ENCODE data around the gene FAM234A. TPM values are rescaled to one million over a fixed set of nuclear protein-coding genes. Genes with fewer than 3 reads are reported as not detected.

The FAM234A gene
- total RNA-seq, 4 donors from 2014 or later = 108 to 223 (median 166) TPM

GRCh38 chr16:189604-190186, 44.9 kb upstream of the FAM234A start:
- no peaks in the 10 kb centered on the region for H3K27me3 ChIP-seq
- TF ChIP-seq CTCF (IDR thresholded peaks at IDR 0.05) (no peak), POLR2A (IDR thresholded peaks at IDR 0.05) (no peak)
- H3K4me3 ChIP-seq = no peak overlapping the region
- no peak for DNase-seq
- no peaks in the 10 kb centered on the region for H3K9me3 ChIP-seq
- peaks cover 0 to 73% (median 0%) of the 10 kb centered on the region in 3 donors for H3K36me3 ChIP-seq
- no peaks in the 10 kb centered on the region for H3K4me1 ChIP-seq
- H3K27ac ChIP-seq = no peak overlapping the region

- peaks cover 0 to 94% (median 0%) of the 10 kb centered on the region in 3 donors for H3K36me3 ChIP-seq
- TF ChIP-seq POLR2A (IDR thresholded peaks at IDR 0.05) (no peak), CTCF (IDR thresholded peaks at IDR 0.05) (no peak)
These were observed 42.8 kb upstream of the FAM234A start for GRCh38 chr16:191831-192230.

GRCh38 chr16:192686-193085, 41.9 kb upstream of the FAM234A start:
- H3K27me3 ChIP-seq = no peaks in the 10 kb centered on the region
- H3K4me1 ChIP-seq = no peaks in the 10 kb centered on the region
- peaks cover 0 to 95% (median 0%) of the 10 kb centered on the region in 3 donors for H3K36me3 ChIP-seq
- no peak for TF ChIP-seq POLR2A (IDR thresholded peaks at IDR 0.05)
- no peaks in the 10 kb centered on the region for H3K9me3 ChIP-seq
- H3K4me3 ChIP-seq = no peak overlapping the region
- DNase-seq = no peak
- no peak overlapping the region for H3K27ac ChIP-seq

More at GRCh38 chr16:191831-192230, 42.8 kb upstream of the FAM234A start:
- Histone ChIP-seq H3K4me1 (no peaks in the 10 kb centered on the region), H3K9me3 (no peaks in the 10 kb centered on the region), H3K27me3 (no peaks in the 10 kb centered on the region), H3K27ac (no peak overlapping the region), H3K4me3 (no peak overlapping the region)
- DNase-seq = no peak

GRCh38 chr16:193441-193840, 41.2 kb upstream of the FAM234A start:
- no peak for DNase-seq
- Histone ChIP-seq H3K27ac (no peak overlapping the region), H3K36me3 (peaks cover 0 to 98% (median 3%) of the 10 kb centered on the region in 3 donors), H3K27me3 (no peaks in the 10 kb centered on the region), H3K4me1 (no peaks in the 10 kb centered on the region), H3K9me3 (no peaks in the 10 kb centered on the region), H3K4me3 (no peak overlapping the region)
- TF ChIP-seq POLR2A (IDR thresholded peaks at IDR 0.05) (no peak), CTCF (IDR thresholded peaks at IDR 0.05) (no peak)

GRCh38 chr16:194516-194915, 40.1 kb upstream of the FAM234A start:
- Histone ChIP-seq H3K9me3 (no peaks in the 10 kb centered on the region), H3K36me3 (peaks cover 0 to 98% (median 4%) of the 10 kb centered on the region in 3 donors), H3K27ac (no peak overlapping the region), H3K27me3 (no peaks in the 10 kb centered on the region), H3K4me3 (no peak overlapping the region), H3K4me1 (no peaks in the 10 kb centered on the region)
- no peak for TF ChIP-seq CTCF (IDR thresholded peaks at IDR 0.05)
- no peak for TF ChIP-seq POLR2A (IDR thresholded peaks at IDR 0.05)
- DNase-seq = no peak

- Histone ChIP-seq H3K4me1 (no peaks in the 10 kb centered on the region), H3K27me3 (no peaks in the 10 kb centered on the region), H3K27ac (no peak overlapping the region), H3K9me3 (no peaks in the 10 kb centered on the region), H3K4me3 (no peak overlapping the region), H3K36me3 (peaks cover 0 to 90% (median 4%) of the 10 kb centered on the region in 3 donors)
- no peak for DNase-seq
- no peak for TF ChIP-seq CTCF (IDR thresholded peaks at IDR 0.05)
- no peak for TF ChIP-seq POLR2A (IDR thresholded peaks at IDR 0.05)
These were observed 34.2 kb upstream of the FAM234A start for GRCh38 chr16:200388-200787.

Measured in Peyer's patch (tissue), 4 donors.